ENCODE results near the gene SEZ6L.

SEZ6L gene

DNA sequence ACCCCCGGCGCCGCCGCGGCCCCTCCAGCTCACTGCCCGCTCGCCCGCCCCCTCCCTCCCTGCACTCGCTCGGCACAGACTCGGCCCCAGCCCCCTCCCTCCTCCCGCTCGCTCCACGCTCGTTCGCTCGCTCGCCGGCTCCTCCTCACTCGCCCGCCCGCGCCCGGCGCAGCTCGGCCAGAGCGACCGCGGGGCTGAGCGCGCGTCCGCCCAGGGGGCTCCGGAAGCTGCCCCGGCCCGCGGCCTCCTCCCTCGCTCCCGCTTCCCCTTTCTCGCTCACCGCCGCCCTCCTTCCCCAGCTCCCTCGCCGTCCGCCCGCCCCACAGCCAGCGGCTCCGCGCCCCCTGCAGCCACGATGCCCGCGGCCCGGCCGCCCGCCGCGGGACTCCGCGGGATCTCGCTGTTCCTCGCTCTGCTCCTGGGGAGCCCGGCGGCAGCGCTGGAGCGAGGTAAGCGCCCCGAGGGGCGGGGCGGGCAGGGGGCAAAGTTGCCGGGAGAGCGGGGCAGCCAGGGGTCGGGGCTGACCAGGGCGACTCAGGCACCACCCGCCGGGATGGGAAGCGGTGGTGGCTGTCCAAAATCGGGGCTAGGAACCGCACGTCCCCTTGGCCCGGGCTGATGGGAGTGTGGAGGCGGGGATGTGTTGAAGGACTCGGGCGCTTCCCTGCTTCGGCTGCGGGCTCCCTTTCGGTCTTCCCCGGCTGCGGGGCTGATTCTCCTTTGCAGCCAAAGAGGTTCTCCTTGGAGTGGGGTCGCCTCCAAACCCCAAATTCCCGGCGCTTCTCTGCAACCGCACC lies at the start of gene SEZ6L:
Gene SEZ6L, plus strand, starts transcription at position 148 of the 797 bp plus-strand sequence. Its CDS starts 208 bp downstream, at position 356.
- Histone ChIP-seq H3K4me1 (ENCODE audit: control insufficient read depth in 1 of 2, insufficient read depth in 1 of 2, low read depth in 1 of 2, low read length in 1 of 2) (peaks cover 0 to 6% of the 10 kb centered on the region in 2 experiments), H3K27me3 (peaks cover 100% of the 10 kb centered on the region)

GRCh38 chr22:26122920-26123468 lies 46.3 kb upstream of the SEZ6L start:
- no peak for TF ChIP-seq CTCF (IDR thresholded peaks at IDR 0.05)
- H3K9me3 ChIP-seq = no peaks in the 10 kb centered on the region
- peaks cover 15% of the 10 kb centered on the region for H3K27me3 ChIP-seq
- H3K27ac ChIP-seq = no peak overlapping the region
- H3K4me1 ChIP-seq (ENCODE audit: control insufficient read depth in 1 of 2, insufficient read depth in 1 of 2, low read depth in 1 of 2, low read length in 1 of 2) = no peaks in the 10 kb centered on the region
- H3K36me3 ChIP-seq = no peaks in the 10 kb centered on the region
- no peak overlapping the region for H3K4me3 ChIP-seq (ENCODE audit: low read depth in 1 of 2, low read length in 1 of 2)

More for the DNA sequence above, at the start of gene SEZ6L:
- Histone ChIP-seq H3K36me3 (no peaks in the 10 kb centered on the region), H3K27ac (no peak within 1 kb of the TSS), H3K4me3 (ENCODE audit: low read depth in 1 of 2, low read length in 1 of 2) (no peak within 1 kb of the TSS), H3K9me3 (no peaks in the 10 kb centered on the region)
- TF ChIP-seq CTCF (IDR thresholded peaks at IDR 0.05) = no peak

DNA sequence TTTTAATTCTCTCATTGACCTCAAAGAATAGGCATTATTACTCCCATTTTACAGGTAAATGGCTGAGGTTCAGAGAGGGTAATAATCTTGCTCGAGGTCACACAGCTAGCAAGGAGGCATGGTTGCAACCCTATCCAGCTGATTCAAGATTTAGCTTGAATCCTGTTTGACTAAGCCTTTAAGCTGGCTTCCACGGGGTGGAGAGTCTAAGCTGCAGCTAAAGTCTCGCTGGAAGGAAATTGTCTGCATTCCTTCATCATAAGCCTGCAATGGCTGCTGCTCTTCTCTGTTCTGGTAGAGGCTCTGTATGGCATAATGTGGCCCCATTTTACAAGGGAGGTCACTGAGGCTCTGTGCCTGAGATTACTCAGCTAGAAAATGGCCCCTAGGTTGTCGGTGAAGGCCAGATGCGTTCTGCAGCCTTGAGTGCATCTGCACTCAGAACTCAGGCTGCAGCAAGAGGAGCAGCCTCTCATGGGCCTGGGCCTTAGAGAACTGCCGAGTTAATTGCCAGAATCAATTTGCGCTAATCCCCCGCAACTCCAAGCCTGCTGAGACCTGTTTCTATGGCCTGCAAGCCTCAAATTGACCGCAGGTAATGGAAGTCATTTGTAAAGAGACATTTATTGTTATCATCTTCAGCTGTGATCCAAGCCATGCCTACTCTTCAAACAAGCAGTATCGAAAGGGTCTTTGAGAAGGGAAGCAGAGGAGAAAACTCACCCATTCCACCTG lies 44.1 kb upstream of the SEZ6L start:
- no peak for TF ChIP-seq CTCF (IDR thresholded peaks at IDR 0.05)
- H3K36me3 ChIP-seq = no peaks in the 10 kb centered on the region
- no peak overlapping the region for H3K4me3 ChIP-seq (ENCODE audit: low read depth in 1 of 2, low read length in 1 of 2)
- peaks cover 12% of the 10 kb centered on the region for H3K27me3 ChIP-seq
- H3K4me1 ChIP-seq (ENCODE audit: control insufficient read depth in 1 of 2, insufficient read depth in 1 of 2, low read depth in 1 of 2, low read length in 1 of 2) = no peaks in the 10 kb centered on the region
- no peak overlapping the region for H3K27ac ChIP-seq
- H3K9me3 ChIP-seq = no peaks in the 10 kb centered on the region

DNA sequence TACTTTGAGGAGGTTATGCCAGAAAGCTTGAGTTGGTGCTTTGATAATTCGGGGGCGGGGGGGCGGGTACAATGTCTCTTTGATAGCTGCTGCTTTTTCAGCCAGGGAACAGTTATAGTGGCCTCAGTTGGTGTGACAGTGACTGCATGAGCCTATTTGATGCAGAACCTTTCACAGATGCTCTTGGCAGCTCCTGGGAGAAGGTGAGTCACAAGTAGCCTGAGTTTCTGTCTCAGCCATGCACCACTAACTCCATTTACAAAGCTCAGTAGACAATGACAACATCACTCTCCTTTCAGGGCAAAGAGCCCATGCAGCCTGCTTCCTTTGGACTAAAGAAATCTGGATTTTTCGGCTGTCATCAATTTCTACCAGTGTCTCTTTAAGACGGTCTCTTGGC lies 42.1 kb upstream of the SEZ6L start:
- Histone ChIP-seq H3K27ac (no peak overlapping the region), H3K4me1 (ENCODE audit: control insufficient read depth in 1 of 2, insufficient read depth in 1 of 2, low read depth in 1 of 2, low read length in 1 of 2) (no peaks in the 10 kb centered on the region), H3K4me3 (ENCODE audit: low read depth in 1 of 2, low read length in 1 of 2) (no peak overlapping the region), H3K36me3 (no peaks in the 10 kb centered on the region), H3K9me3 (no peaks in the 10 kb centered on the region), H3K27me3 (peaks cover 13% of the 10 kb centered on the region)
- no peak for TF ChIP-seq CTCF (IDR thresholded peaks at IDR 0.05)

GRCh38 chr22:26127556-26127955 lies 41.7 kb upstream of the SEZ6L start:
- Histone ChIP-seq H3K27ac (no peak overlapping the region), H3K27me3 (peaks cover 11% of the 10 kb centered on the region), H3K4me1 (ENCODE audit: control insufficient read depth in 1 of 2, insufficient read depth in 1 of 2, low read depth in 1 of 2, low read length in 1 of 2) (no peaks in the 10 kb centered on the region), H3K4me3 (ENCODE audit: low read depth in 1 of 2, low read length in 1 of 2) (no peak overlapping the region), H3K9me3 (no peaks in the 10 kb centered on the region), H3K36me3 (no peaks in the 10 kb centered on the region)
- no peak for TF ChIP-seq CTCF (IDR thresholded peaks at IDR 0.05)

All from neutrophil (primary cell).